CD4-positive, CD25-positive, alpha-beta regulatory T cell (primary cell): ENCODE data around the gene S1PR4. TPM values are rescaled to one million over a fixed set of nuclear protein-coding genes. Genes with fewer than 3 reads are reported as not detected.

Source experiments
- ATAC-seq, 2 donors: fragments of 150-1000 bp; cut with Tn5 transposase; one replicate each; pipeline ENCODE4 v1.10.0; 2021; ENCODE audit warnings: low read depth in 2 of 2, moderate number of reproducible peaks in 2 of 2, moderate library complexity in 1 of 2
- DNase-seq, 3 donors: peaks; one replicate each; pipeline versions ENCODE4 v3.0.0 to v3.0.0-alpha.2; 2012 to 2022; ENCODE audit warnings: mixed read lengths in 1 of 3
- H3K27ac ChIP-seq: one replicate; pipeline ENCODE4 v1.7.0; 2013; ENCODE audit warnings: mild to moderate bottlenecking, low read length; ENCODE audit not compliant: insufficient read depth, poor library complexity, severe bottlenecking
- H3K27me3 ChIP-seq: one replicate; pipeline ENCODE4 v1.7.0; 2013; ENCODE audit warnings: low read length; ENCODE audit not compliant: control insufficient read depth, insufficient read depth
- H3K36me3 ChIP-seq: one replicate; pipeline ENCODE4 v1.7.0; 2013; ENCODE audit warnings: mild to moderate bottlenecking, low read length, moderate library complexity; ENCODE audit not compliant: control insufficient read depth, insufficient read depth
- H3K4me1 ChIP-seq: 2 replicates; pipeline ENCODE4 v1.7.0; 2013; ENCODE audit warnings: mild to moderate bottlenecking, low read length; ENCODE audit not compliant: insufficient read depth, control insufficient read depth, poor library complexity, severe bottlenecking
- H3K4me3 ChIP-seq: one replicate; pipeline ENCODE4 v1.7.0; 2013; ENCODE audit warnings: low read depth, mild to moderate bottlenecking, low read length, moderate library complexity
- H3K9me3 ChIP-seq, 2 experiments: 1 replicate in 1 of 2; 2 replicates in 1 of 2; pipeline ENCODE4 v1.7.0; 2013; ENCODE audit warnings: low read length in 2 of 2, mild to moderate bottlenecking in 1 of 2, moderate library complexity in 1 of 2; ENCODE audit not compliant: control insufficient read depth in 2 of 2
- H3K27ac Mint-ChIP-seq, 3 donors: one replicate each; pipeline ENCODE4 v1.8.0; 2020 to 2022; ENCODE audit warnings: mild to moderate bottlenecking in 3 of 3, mixed read lengths in 3 of 3, moderate library complexity in 2 of 3
- H3K27me3 Mint-ChIP-seq: one replicate; pipeline ENCODE4 v1.8.0; 2022; ENCODE audit warnings: mild to moderate bottlenecking, mixed read lengths
- H3K36me3 Mint-ChIP-seq: one replicate; pipeline ENCODE4 v1.8.0; 2020; ENCODE audit warnings: mixed read lengths
- H3K4me1 Mint-ChIP-seq, 4 donors: one replicate each; pipeline ENCODE4 v1.8.0; 2020 to 2022; ENCODE audit warnings: mixed read lengths in 4 of 4, mild to moderate bottlenecking in 1 of 4
- H3K4me3 Mint-ChIP-seq, 4 donors: one replicate each; pipeline ENCODE4 v1.8.0; 2020 to 2022; ENCODE audit warnings: mild to moderate bottlenecking in 4 of 4, mixed read lengths in 4 of 4, moderate library complexity in 3 of 4
- H3K9me3 Mint-ChIP-seq, 7 donors: one replicate each; pipeline ENCODE4 v1.8.0; 2020 to 2022; ENCODE audit warnings: mixed read lengths in 7 of 7, mild to moderate bottlenecking in 3 of 7, moderate library complexity in 2 of 7
- polyA plus RNA-seq, 4 donors: library from polyadenylated mRNA; unstranded; fragments of 300-500 nt; fragmentation: Illumina TruSeq; gene quantifications; one replicate each; pipeline ENCODE4 v1.2.3, GENCODE V29; 2021
- total RNA-seq: library from RNA; stranded (reverse); gene quantifications from one replicate; pipeline ENCODE4 v1.2.3, GENCODE V29; 2022

S1PR4 gene
- total and polyA plus RNA-seq, 5 donors from 2014 or later = 159 to 902 (median 715) TPM

DNA sequence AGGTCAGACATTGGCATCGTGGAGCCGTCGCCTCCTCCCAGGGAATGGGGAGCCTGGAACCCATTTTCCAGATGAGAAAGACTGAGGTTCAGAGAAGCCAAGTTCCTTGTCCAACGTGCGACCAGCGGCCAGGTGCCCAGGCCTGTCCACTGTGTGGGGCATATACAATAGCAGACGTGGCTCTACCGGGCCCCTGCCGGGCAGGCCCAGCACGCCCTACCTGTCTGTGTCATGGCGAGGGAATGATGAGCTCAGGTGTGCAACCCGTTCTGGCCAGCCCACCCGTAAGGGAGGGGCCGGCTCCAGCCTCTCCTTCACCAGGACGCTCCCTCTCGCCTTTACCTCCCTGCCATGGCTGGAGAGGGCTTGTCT lies 41.9 kb upstream of the S1PR4 start:
- ATAC-seq = no peak
- Histone ChIP-seq H3K4me3 (peak overlapping the region; percentile 64), H3K4me1 (peaks cover 36% of the 10 kb centered on the region), H3K9me3 (no peaks in the 10 kb centered on the region), H3K27me3 (no peaks in the 10 kb centered on the region), H3K36me3 (no peaks in the 10 kb centered on the region), H3K27ac (peak overlapping the region; percentile 52)
- Mint-ChIP-seq H3K9me3 (peaks cover 0 to 4% (median 0%) of the 10 kb centered on the region in 7 donors), H3K4me1 (peaks cover 2 to 41% (median 25%) of the 10 kb centered on the region in 4 donors), H3K4me3 (peak overlapping the region; percentile 70 to 86 (median 86)), H3K27ac (peak overlapping the region; percentile 61 to 76 (median 71)), H3K36me3 (no peaks in the 10 kb centered on the region), H3K27me3 (no peaks in the 10 kb centered on the region)
- DNase-seq = no peak

- ATAC-seq (no peak), DNase-seq (no peak)
- no peaks in the 10 kb centered on the region for H3K27me3 Mint-ChIP-seq
- Histone ChIP-seq H3K27me3 (no peaks in the 10 kb centered on the region), H3K9me3 (no peaks in the 10 kb centered on the region), H3K27ac (no peak overlapping the region), H3K4me3 (peak overlapping the region; percentile 64), H3K36me3 (no peaks in the 10 kb centered on the region), H3K4me1 (peaks cover 40% of the 10 kb centered on the region)
- peaks cover 0 to 4% (median 0%) of the 10 kb centered on the region in 7 donors for H3K9me3 Mint-ChIP-seq
- H3K36me3 Mint-ChIP-seq = no peaks in the 10 kb centered on the region
- peaks cover 3 to 45% (median 27%) of the 10 kb centered on the region in 4 donors for H3K4me1 Mint-ChIP-seq
- H3K4me3 Mint-ChIP-seq = peak overlapping the region; percentile 70 to 86 (median 86)
- peak overlapping the region; percentile 61 to 76 (median 71) for H3K27ac Mint-ChIP-seq
Observed at GRCh38 chr19:3137119-3137518, 41.5 kb upstream of the S1PR4 start.

DNA sequence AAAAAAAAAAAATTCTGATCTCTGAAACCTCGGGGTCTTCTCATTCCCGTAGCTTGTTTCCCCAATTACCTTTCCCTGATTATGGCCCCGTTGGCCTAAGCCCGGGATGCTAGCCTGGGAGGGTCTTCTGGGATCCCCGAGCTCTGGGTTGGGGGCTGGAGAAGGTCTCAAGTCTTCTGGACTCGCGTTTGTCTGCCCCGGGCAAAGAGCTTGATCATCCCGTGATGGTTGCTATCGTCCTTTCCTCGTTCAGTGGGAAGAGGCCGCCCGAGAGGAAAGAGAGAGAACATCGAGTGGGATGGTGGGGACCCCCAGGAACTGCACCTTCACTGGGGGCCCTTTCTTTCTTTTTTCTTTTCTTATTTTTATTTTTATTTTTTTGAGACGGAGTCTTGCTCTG lies 40.3 kb upstream of the S1PR4 start:
- H3K9me3 Mint-ChIP-seq = peaks cover 0 to 4% (median 0%) of the 10 kb centered on the region in 7 donors
- H3K27me3 ChIP-seq = no peaks in the 10 kb centered on the region
- H3K27ac Mint-ChIP-seq = no peak overlapping the region
- no peaks in the 10 kb centered on the region for H3K27me3 Mint-ChIP-seq
- H3K36me3 ChIP-seq = no peaks in the 10 kb centered on the region
- H3K4me3 Mint-ChIP-seq = no peak overlapping the region
- H3K4me3 ChIP-seq = no peak overlapping the region
- H3K9me3 ChIP-seq = no peaks in the 10 kb centered on the region
- H3K4me1 Mint-ChIP-seq = peaks cover 7 to 41% (median 26%) of the 10 kb centered on the region in 4 donors
- DNase-seq (no peak), ATAC-seq (no peak)
- no peaks in the 10 kb centered on the region for H3K36me3 Mint-ChIP-seq
- H3K27ac ChIP-seq = no peak overlapping the region
- H3K4me1 ChIP-seq = peaks cover 35% of the 10 kb centered on the region

GRCh38 chr19:3140667-3141038 lies 37.9 kb upstream of the S1PR4 start:
- Mint-ChIP-seq H3K27ac (peak overlapping the region; percentile 23 to 87 (median 42)), H3K4me1 (peaks cover 4 to 33% (median 21%) of the 10 kb centered on the region in 4 donors), H3K36me3 (no peaks in the 10 kb centered on the region), H3K9me3 (peaks cover 0 to 4% (median 0%) of the 10 kb centered on the region in 7 donors), H3K27me3 (no peaks in the 10 kb centered on the region), H3K4me3 (peak overlapping the region in 1 of 4 donors; percentile 64)
- DNase-seq (no peak), ATAC-seq (no peak)
- Histone ChIP-seq H3K27me3 (no peaks in the 10 kb centered on the region), H3K4me3 (no peak overlapping the region), H3K27ac (peak overlapping the region; percentile 28), H3K4me1 (peaks cover 26% of the 10 kb centered on the region), H3K36me3 (no peaks in the 10 kb centered on the region), H3K9me3 (no peaks in the 10 kb centered on the region)

DNA sequence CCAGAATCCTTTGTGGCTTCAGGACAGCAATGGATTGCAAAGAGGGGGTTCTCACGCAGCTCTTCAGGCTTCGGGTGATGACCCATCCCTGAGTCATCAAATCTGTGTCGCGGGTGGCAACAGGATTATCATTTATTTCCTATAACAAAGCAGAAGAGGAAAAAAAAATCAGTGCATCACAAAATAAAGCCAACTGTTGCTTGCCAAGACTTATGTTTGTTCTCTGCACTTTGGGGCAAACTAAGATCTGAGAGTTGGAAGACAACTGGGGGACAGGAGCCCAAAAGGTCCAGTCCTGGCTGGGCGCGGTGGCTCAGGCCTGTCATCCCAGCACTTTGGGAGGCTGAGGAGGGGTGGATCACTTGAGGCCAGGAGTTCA lies 36.3 kb upstream of the S1PR4 start:
- no peak for DNase-seq
- H3K4me1 Mint-ChIP-seq = peaks cover 4 to 31% (median 17%) of the 10 kb centered on the region in 4 donors
- peak overlapping the region; percentile 79 to 93 (median 84) for H3K27ac Mint-ChIP-seq
- Histone ChIP-seq H3K4me1 (peaks cover 12% of the 10 kb centered on the region), H3K27ac (peak overlapping the region; percentile 65), H3K36me3 (no peaks in the 10 kb centered on the region), H3K27me3 (no peaks in the 10 kb centered on the region), H3K4me3 (no peak overlapping the region), H3K9me3 (no peaks in the 10 kb centered on the region)
- no peaks in the 10 kb centered on the region for H3K36me3 Mint-ChIP-seq
- no peaks in the 10 kb centered on the region for H3K27me3 Mint-ChIP-seq
- H3K4me3 Mint-ChIP-seq = no peak overlapping the region
- peak in 1 of 2 donors; percentile 6 for ATAC-seq
- peaks cover 0 to 4% (median 0%) of the 10 kb centered on the region in 7 donors for H3K9me3 Mint-ChIP-seq

DNA sequence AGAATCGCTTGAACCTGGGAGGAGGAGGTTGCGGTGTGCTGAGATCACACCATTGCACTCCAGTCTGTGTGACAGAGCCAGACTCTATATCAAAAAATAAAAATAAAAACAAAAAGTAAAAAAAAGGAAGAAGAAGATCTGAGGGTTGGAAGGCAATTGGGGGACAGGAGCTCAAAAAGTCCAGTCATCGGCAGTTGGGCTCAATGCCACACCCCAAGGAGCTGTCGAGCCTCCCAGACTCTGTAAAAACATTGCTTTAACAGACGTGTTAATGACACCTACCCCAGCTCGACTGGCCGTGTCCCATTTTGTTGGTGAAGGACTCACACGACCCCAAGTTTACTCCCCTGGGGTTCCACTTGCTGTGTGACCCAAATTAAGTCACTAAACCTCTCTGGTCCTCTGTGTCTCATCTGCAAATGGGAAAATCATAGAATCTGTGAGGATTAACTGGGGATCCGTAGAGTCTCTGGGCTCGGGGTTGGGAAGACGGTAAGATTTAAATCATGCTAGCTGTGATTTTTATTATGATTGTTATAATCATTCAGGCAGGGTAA lies 35.7 kb upstream of the S1PR4 start:
- no peaks in the 10 kb centered on the region for H3K9me3 ChIP-seq
- ATAC-seq (no peak), DNase-seq (no peak)
- H3K27ac ChIP-seq = peak overlapping the region; percentile 65
- peaks cover 11% of the 10 kb centered on the region for H3K4me1 ChIP-seq
- H3K27me3 Mint-ChIP-seq = no peaks in the 10 kb centered on the region
- H3K4me3 Mint-ChIP-seq = no peak overlapping the region
- H3K9me3 Mint-ChIP-seq = peaks cover 0 to 4% (median 0%) of the 10 kb centered on the region in 7 donors
- no peaks in the 10 kb centered on the region for H3K27me3 ChIP-seq
- H3K4me3 ChIP-seq = no peak overlapping the region
- no peaks in the 10 kb centered on the region for H3K36me3 Mint-ChIP-seq
- no peaks in the 10 kb centered on the region for H3K36me3 ChIP-seq
- peaks cover 4 to 27% (median 16%) of the 10 kb centered on the region in 4 donors for H3K4me1 Mint-ChIP-seq
- peak overlapping the region; percentile 79 to 93 (median 84) for H3K27ac Mint-ChIP-seq

GRCh38 chr19:3145909-3146676 lies 32.5 kb upstream of the S1PR4 start:
- Mint-ChIP-seq H3K27me3 (no peaks in the 10 kb centered on the region), H3K36me3 (no peaks in the 10 kb centered on the region), H3K4me1 (peaks cover 0 to 17% (median 9%) of the 10 kb centered on the region in 4 donors), H3K27ac (peak overlapping the region in 2 of 3 donors; percentile 65 to 91), H3K4me3 (no peak overlapping the region), H3K9me3 (no peaks in the 10 kb centered on the region)
- Histone ChIP-seq H3K36me3 (peaks cover 2% of the 10 kb centered on the region), H3K27ac (no peak overlapping the region), H3K9me3 (no peaks in the 10 kb centered on the region), H3K27me3 (no peaks in the 10 kb centered on the region), H3K4me1 (peaks cover 11% of the 10 kb centered on the region), H3K4me3 (no peak overlapping the region)
- ATAC-seq = no peak
- no peak for DNase-seq
